Suppressor macrophage (primary cell): Measurements from ENCODE around the gene PSPH.
A peak's percentile ranks its signal among the peaks of the same experiment; 100 is the strongest.
"Not testable (repeated sequence)": the region's sequence is repeated elsewhere in the genome, so short reads cannot be mapped to it uniquely, and the experiment has no call there.

Experiments
- DNase-seq, 4 experiments: peaks; one replicate each; pipeline ENCODE4 v3.0.0-alpha.2; 2020 to 2022

Gene PSPH

DNA sequence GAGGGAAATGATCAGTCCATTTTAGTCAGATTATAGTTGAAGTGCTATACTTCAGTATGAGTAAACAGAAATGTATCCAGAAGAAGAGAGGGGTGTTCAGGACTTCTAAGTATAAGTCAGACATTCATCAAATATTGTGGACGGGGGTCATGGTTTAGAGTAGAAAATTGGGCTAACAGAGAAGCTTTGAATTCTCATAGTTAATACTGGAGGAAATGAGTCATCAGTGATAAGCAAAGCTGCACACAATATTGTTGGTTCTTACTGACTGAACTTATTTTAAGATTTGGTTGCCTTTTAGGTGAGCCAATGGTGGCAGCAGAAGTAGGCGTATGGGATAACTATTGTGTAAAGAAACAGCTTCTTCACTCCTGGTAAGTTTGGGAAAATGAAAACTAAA, 11.1 kb upstream of the PSPH start:
- peak in 1 of 4 experiments; percentile 48 for DNase-seq

DNA sequence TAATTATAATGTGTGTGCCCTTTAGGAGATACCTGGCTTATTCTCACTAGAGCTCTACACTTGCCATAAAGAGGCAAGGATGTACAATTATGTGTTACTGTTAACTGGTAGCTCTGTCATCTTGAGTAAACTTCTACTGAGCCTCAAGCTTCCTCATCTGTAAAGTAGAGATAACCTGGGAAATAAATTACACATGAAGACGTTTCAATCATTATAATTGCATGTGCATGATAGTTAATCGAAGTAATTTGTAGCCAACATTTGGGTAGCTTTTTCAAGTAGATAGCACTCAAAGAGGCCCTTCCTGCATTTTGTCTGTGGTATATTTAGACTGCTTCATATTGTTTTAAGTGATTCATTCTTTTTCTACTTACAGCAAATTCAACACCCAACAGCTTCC, 2.7 kb upstream of the PSPH start:
- no peak for DNase-seq

DNA sequence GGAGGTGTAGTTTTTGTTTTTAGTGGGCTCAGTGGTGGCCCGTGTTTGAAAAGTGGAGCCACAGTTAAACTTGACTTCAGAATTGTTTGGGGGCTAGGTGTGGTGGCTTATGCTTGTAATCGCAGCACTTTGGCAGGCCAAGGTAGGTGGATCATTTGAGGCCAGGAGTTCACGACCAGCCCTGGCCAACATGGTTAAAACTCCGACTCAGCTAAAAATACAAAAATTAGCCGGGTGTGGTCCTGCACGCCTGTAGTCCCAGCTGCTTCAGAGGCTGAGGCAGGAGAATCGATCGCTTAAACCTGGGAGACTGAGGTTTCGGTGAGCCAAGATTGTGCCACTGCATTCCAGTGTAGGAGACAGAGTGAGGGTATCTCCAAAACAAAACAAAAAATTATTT, 2.1 kb upstream of the PSPH start:
- DNase-seq, result no peak

DNA sequence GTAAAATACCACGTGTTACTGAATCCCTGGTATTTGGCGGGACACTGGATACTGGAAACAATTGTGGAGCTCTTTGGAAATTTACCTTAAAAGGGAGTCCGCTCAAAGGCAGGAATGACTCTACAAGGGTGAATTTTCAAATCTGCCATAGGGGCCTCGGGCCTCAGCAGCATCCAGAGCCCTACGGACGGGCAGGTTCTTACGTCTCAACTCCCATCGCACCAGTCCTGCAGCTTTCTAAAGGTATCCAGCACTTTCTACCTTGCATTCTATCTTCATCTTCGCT, 248 bp downstream of the PSPH start:
- DNase-seq, result no peak

DNA sequence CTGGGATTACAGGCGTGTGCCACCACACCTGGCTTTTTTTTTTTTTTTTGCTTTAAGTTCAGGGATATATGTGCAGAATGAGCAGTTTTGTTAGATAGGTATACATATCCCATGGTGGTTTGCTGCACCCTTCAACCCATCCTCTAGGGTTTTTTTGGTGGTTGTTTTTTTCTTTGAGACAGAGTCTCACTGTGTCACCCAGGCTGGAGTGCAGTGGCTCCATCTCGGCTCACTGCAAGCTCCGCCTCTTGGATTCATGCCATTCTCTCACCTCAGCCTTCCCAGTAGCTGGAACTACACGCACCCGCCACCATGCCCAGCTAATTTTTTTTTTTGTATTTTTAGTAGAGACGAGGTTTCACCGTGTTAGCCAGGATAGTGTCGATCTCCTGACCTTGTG, 2.5 kb downstream of the PSPH start:
- not testable (repeated sequence) for DNase-seq

DNA sequence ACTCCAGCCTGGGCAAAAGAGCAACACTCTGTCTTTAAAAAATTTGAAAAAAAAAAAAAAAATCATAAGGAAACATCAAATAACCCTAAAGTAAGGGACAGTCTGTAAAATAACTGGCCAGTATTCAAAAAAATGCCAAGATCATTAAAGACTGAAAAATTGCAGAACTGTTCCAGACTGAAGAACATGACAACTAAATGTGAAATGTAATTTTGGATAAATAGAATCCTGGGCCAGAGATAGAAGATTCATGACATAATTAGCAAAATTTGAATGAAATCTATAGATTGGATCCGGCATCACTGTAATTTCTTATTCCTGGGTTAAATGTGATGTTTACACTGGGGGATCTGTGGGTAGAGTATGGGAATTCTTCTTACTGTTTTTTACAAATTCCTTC, 3.0 kb downstream of the PSPH start:
- no peak for DNase-seq

DNA sequence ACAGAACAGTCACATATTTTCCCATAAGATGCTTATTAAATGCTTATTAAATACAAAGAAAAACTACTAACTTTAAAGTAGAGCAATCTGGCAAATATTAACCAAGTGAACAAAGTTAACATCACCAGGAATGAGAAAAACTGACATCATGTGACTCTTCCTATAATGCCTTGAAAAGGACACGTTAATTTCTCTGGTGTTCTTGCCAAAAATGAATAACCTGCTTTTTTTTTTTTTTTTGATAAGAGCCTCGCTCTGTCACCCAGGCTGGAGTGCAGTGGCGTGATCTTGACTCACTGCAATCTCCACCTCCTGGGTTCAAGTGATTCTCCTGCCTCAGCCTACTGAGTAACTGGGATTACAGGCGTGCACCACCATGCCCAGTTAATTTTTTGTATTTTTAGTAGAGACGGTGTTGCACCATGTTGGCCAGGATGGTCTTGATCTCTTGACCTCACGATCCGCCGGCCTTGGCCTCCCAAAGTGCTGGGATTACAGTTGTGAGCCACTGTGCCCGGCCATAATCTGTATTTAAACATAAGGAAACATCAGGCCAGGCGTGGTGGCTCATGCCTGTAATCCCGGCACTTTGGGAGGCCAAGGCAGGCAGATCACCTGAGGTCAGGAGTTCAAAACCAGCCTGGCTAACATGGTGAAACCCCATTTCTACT, 3.7 kb downstream of the PSPH start:
- not testable (repeated sequence) for DNase-seq

DNA sequence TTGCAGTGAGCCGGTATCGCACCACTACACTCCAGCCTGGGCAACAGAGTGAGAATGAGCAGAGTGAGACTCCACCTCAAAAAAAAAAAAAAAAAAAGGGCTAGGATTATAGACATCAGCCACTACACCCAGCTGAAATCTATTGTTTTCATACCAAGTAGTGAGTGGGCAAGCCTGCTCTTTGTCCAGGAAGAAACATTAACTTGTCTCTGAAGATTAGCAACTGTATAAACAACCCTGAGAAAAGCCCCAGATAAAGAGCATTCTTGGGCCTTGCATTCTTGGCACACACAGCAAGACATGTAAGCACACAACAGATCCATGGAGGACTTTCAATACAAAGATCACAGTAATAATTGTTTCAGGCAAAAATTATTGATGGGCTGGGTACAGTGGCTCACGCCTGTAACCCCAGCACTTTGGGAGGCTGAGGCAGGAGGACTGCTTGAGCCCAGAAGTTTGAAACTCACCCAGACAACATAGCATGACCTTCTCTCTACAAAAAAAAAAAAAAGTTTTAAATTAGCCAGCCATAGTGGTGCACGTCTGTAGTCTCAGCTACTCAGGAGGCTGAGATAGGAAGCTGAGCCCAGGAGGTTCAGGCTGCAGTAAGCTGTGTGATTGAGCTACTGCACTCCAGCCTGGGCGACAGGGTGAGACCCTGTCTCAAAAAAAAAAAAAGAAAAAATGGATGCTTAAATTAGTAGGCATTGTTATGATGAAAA, 4.4 kb downstream of the PSPH start:
- DNase-seq, result no peak

DNA sequence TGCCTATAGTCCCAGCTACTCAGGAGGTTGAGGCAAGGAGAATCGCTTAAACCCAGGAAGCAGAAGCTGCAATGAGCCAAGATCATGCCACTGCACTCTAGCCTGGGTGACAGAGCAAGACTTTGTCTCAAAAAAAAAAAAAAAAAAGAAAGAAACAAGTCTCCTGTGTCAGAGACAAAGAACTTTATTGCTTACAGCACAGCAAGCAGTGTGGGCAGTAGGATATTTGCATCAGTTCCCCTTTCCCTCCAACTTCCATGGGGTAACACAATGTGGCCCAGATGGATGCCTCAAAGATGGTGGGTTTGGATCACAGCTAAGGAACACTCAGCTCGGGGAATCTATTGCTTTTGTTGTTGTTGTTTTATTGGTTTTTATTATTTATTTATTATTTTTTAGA, 5.5 kb downstream of the PSPH start:
- peak; percentile 43 to 77 (median 62) for DNase-seq

DNA sequence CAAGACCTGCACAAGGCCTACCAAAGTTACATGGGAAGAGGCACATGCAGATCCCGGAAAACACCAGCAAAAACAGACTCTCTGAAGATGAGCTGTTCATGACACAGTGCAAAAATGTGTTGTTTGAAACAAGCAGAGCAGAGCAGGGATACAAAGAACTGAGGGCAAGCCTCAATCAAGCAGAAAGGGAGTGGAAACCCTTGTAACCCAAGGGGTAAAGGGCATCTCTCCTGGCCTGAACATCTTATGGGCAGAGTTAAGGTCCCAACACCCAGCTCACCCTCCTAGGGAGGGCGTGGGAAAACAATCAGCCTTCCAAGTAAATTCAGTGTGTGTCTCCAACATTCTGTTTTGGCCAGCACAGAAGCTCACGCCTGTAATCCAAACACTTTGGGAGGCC, 10.5 kb downstream of the PSPH start:
- no peak for DNase-seq

DNA sequence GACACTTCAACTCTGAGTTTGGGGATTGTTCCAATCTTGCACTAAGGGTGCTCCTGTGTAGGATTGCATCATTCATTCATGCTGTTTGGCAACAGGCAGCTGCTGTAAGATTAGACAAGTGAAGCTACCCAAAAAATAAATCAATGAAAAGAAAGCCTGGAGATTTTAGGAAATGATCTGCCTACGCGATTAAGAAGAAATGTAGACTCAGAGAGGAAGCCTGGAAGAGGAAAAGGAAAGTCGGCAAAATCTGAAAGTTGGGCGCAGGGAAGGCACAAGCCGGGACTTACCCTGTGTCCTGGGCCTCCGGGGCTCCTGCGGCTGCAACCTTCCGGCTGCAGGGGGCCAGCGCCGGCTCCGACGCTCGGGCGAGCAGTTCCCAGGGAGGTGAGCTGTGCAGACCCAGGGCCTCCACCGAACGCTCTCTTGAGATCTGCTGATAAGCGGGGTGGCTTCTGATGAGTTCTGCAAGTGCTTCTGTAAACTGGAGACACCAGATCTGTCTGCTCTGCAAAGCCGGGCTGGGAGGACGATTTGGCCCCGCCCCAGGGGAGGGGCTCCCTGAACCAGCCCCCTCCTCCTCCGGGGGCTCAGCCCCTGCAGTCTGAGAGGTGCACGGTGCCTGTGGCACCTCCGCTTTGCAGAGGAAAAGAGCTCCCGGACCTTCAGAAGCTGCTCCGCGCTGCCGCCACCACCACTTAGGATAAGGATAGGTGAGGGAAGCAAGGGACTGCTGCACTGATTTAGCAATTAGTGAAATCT, 17.4 kb downstream of the PSPH start:
- DNase-seq, result peak; percentile 66 to 82 (median 73)

DNA sequence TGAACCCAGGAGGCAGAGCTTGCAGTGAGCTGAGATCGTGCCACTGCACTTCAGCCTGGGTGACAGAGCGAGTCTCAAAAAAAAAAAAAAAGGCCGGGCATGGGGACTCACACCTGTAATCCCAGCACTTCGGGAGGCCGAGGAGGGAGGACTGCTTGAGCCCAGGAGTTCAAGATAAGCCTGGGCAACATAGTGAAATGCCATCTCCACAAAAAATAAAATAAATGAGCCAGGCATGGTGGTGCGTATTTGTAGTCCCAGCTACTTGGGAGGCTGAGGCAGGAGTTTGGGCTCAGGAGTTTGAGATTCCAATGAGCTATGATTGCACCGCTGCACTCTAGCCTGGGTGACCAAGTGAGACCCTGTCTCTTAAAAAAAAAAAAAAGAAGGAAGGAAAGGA, 18.7 kb downstream of the PSPH start:
- DNase-seq, result not testable (repeated sequence)

DNA sequence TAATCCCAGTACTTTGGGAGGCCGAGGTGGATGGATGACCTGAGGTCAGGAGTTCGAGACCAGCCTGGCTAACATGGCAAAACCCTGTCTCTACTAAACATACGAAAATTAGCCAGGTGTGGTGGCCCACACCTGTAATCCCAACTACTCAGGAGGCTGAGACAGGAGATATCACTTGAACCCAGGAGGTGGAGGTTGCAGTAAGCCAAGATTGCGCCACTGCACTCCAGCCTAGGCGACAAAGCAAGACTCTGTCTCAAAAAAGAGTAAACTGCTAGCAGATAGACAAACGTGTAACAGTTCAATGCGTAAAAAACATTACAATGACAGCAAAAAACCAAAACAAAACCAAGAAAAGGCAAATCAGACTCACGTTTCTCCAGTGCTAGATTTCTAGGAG, 19.7 kb downstream of the PSPH start:
- DNase-seq, result not testable (repeated sequence)

DNA sequence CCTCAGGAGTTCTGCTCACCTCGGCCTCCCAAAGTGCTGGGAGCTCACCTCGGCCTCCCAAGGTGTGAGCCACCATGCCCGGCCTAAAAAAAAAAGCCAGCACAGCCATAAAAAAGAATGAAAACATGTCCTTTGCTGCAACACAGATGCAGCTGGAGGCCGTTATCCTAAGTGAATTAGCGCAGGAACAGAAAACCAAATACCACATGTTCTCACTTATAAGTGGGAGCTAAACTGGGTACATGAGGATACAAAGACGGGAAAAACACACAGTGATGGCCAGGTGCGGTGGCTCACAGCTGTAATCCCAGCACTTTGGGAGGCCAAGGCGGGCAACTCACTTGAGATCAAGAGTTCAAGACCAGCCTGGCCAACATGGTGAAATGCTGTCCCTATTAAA, 20.9 kb downstream of the PSPH start:
- DNase-seq, result no peak

DNA sequence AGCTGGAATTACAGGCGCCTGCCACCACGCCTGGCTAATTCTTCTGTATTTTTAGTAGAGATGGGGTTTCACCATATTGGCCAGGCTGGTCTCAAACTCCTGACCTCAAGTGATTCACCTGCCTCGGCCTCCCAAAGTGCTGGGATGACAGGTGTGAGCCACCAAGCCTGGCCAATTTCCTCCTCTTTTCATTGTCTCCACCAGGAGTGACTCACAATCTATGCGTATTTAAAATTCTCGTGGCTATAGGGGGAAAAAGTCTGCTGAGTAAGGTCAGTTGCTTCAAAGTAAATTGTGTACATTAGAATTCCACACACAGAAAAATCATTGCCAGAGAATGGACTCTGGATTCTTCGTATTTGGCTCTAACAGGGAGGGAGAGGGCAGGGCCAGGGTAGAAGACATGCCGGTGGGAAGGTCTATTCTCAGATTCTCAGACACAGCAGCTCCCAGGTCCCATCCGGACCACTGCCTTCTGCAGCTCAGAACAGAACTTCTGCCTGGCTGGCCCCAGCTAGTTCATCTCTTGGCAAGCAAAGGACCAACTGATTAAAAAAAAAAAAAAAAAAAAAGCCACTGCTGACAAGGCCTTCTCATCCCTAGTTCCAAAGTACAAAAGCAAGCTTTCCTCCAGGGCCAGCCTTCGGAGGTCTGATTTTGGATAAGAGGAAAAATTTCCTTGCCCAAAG, 22.2 kb downstream of the PSPH start:
- DNase-seq, result no peak

DNA sequence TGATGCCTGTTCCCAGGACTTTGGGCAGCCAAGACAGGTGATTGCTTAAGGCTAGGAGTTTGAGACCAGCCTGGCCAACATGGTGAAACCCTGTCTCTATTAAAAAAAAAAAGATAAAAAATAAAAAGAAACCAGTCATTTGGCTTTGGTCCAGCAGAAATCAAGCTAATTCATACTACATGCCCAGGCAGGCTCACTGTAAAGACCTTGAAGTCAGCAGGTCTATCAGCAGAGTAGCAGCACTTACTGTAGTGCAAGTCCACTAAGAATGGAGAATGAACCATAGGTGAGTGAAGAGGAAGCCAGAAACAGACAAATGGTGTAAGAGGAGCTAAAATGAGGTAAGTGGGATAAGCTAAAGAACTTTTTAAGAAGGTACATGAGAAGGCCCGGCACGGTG, 24.7 kb downstream of the PSPH start:
- no peak for DNase-seq

DNA sequence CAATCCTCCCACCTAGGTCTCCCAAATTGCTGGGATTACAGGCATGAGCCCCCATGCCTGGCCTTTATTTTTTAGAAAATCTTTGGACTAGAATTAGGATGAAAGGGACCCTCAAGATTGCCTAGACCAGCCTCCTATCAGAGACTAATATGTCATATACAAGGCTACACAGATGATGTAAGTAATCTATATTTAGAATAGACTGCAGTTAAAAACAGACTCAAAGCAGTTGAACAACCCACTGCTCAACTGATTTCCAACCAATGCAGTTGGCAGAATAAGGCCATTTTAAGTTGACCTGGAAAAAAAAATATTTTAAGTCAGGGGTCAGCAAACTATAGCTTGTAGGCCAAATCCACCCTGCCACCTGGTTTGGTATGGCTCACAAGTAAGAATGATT, 27.7 kb downstream of the PSPH start:
- no peak for DNase-seq

DNA sequence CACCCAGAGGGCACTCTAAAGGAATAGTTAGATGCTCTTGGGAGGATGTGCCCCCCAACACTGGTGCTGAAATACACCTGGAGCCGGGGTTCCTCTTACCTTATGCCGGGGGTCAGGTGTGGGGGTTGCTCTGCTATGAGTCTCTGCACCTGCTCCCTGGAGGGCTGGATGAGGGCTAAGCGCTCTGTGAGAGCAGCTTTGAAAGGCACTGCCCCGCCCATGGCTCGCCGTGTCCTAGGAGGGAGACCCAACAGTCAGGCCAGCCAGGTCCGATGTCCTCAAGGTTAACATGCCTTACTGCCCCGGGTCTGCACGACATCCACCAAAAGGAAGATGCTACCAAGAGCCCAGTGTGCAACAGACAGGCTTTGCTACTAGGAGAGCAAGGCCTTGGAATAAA, 31.7 kb downstream of the PSPH start:
- DNase-seq, result no peak

DNA sequence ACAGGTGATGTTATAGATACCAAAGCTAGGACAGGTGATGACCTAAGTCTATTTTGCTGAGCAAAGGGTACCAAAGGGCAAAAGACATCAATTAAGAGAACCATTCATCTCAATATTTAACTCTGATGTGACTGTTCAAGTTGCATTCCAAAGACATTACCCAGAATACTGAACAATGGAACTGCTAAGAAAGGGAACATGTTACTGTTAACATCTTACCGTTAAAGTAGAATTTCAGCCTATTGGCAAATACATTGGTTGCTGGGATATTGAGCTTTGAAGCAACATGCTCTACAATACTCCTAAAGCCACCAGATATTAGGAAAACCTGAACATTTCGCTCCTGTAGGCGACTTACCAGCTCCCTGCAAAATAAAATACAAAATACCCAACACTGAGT, 34.2 kb downstream of the PSPH start:
- not testable (repeated sequence) for DNase-seq

DNA sequence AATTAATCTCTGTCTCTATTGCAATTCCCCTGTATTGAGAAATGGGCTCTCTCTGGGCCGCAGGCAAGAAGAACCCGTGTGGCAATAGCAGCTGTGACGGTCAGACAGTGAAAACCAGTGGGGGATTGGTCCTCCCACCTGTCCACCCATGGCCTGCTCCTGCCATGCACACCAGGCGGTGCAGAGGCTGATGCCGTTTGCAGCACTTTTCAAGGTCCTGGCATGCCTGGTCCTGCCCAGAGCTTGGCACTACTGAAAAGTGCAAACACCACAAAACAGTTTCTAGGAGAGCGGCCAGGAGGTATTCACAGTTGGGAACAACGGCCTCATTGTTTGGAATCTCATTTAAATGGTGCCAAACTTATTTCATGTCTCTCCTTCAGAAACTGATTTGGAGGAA, 41.5 kb downstream of the PSPH start:
- no peak for DNase-seq

DNA sequence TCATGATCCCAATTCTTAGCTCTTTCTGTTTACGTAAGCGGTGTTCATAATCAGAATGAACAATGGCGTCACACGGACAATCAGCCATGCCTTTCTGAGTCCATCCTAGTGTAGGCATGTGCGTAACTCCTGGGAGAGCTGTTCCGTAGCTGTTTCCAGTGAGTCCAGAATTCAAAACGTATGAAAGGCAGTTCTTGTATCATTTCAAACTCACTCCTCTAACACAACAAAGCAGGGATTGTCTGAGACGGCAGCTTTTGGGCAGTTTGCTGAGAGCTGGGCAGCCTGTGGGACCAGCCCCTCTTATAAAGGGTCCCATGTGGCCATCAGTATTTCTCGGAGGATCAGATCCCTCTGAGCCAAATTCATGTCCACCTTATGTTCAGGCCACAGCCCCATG, 43.4 kb downstream of the PSPH start:
- no peak for DNase-seq

DNA sequence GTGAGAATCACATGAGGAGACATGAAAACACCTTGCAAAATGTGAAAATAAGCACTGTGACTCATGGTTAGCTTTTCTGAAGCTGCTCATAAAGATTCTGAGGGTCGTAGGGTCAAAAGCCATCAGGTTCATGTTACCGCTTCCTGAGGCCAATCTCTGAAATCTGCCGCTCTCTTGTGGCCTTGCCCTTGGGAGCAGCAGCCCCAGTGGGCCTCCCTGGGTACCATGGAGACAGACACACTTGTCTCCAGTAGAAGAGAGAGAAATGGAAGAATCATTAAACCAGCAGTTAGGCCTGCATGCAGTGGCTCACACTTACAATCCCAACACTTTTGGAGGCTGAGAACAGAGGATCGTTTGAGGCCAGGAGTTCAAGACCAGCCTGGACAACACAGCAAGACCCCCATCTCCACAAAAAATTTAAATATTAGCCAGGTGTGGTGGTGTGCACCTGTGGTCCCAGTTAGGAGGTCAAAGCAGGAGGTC, 44.0 kb downstream of the PSPH start:
- DNase-seq, result peak in 2 of 4 experiments; percentile 10 to 11

DNA sequence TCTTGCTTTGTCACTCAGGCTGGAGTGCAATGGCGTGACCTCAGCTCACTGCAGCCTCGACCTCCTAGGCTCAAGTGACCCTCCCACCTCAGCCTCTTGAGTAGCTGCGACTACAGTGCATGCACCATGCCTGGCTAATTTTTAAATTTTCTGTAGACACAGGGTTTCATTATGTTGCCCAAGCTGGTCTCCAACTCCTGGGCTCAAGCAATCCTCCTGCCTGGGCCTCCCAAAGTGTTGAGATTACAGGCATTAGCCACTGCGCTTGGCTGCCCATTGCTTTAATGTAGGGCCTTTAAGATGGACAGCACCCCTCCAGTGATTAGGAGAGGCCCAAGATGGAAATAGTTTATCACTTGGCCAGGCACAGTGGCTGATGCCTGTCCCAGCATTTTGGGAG, 47.5 kb downstream of the PSPH start:
- no peak for DNase-seq
